Cardiac muscle cell (in vitro differentiated cells and primary cell): ENCODE data around the gene CLK2. TPM values are rescaled to one million over a fixed set of nuclear protein-coding genes. Genes with fewer than 3 reads are reported as not detected.
A peak's percentile ranks its signal among the peaks of the same experiment; 100 is the strongest.

Experiments used
- DNase-seq, 2 donors: peaks; one replicate each; pipeline versions ENCODE4 v3.0.0 to v3.0.0-alpha.2; 2010 to 2017; ENCODE audit warnings: low read depth in 1 of 2, low spot score in 1 of 2
- H3K27ac ChIP-seq: fragments of 200-600 bp; sonication (generic); 2 replicates; pipeline ENCODE4 v1.5.1; 2016
- H3K27me3 ChIP-seq: fragments of 200-600 bp; sonication (generic); 2 replicates; pipeline ENCODE4 v1.6.0; 2016; ENCODE audit warnings: control low read depth
- H3K36me3 ChIP-seq: fragments of 200-600 bp; sonication (generic); 2 replicates; pipeline ENCODE4 v1.5.1; 2016; ENCODE audit warnings: control low read depth
- H3K4me1 ChIP-seq: fragments of 200-600 bp; sonication (generic); 2 replicates; pipeline ENCODE4 v1.8.1; 2017; ENCODE audit warnings: low read depth, mild to moderate bottlenecking, mixed run types
- H3K4me3 ChIP-seq: fragments of 200-600 bp; sonication (generic); 2 replicates; pipeline ENCODE4 v1.5.1; 2016; ENCODE audit warnings: mild to moderate bottlenecking
- H3K9me3 ChIP-seq: fragments of 200-600 bp; sonication (generic); 2 replicates; pipeline ENCODE4 v1.5.1; 2017; ENCODE audit warnings: low read depth, mild to moderate bottlenecking, control low read depth
- CTCF ChIP-seq: IDR thresholded peaks from 2 replicates; pipeline ENCODE4 v1.5.1; 2012; ENCODE audit warnings: low read depth, mild to moderate bottlenecking, low read length
- polyA plus RNA-seq: library from polyadenylated mRNA; unstranded; fragments of >200 nt; fragmentation: Nextera tagmentation; extraction: Ambion mirVana; gene quantifications from 2 replicates; pipeline ENCODE4 v1.2.1, GENCODE V29; 2016
- total RNA-seq: library from RNA; depleted of rRNA; stranded (reverse); fragments of >200 nt; gene quantifications from 2 replicates; pipeline ENCODE4 v1.2.3, GENCODE V29; 2016

Gene CLK2
- total and polyA plus RNA-seq, 2 experiments from 2014 or later, result 57.3 to 68.5 TPM

GRCh38 chr1:155261493-155261851 is 11.8 kb downstream of the CLK2 start:
- peak overlapping the region; percentile 68 for H3K27ac ChIP-seq
- H3K36me3 ChIP-seq, result peaks cover 31% of the 10 kb centered on the region

GRCh38 chr1:155260276-155260675 is 13.0 kb downstream of the CLK2 start:
- TF ChIP-seq CTCF, result no peak
- DNase-seq, result no peak
- peak overlapping the region; percentile 68 for H3K27ac ChIP-seq
- H3K4me3 ChIP-seq, result no peak overlapping the region
- H3K36me3 ChIP-seq, result peaks cover 22% of the 10 kb centered on the region
- peaks cover 10% of the 10 kb centered on the region for H3K4me1 ChIP-seq
- H3K9me3 ChIP-seq, result no peaks in the 10 kb centered on the region
- no peaks in the 10 kb centered on the region for H3K27me3 ChIP-seq

More at GRCh38 chr1:155261493-155261851, 11.8 kb downstream of the CLK2 start:
- H3K4me1 ChIP-seq, result peaks cover 7% of the 10 kb centered on the region
- TF ChIP-seq CTCF, result no peak
- no peaks in the 10 kb centered on the region for H3K27me3 ChIP-seq
- H3K9me3 ChIP-seq, result no peaks in the 10 kb centered on the region
- peak overlapping the region; percentile 44 for H3K4me3 ChIP-seq
- DNase-seq, result no peak

- no peak for TF ChIP-seq CTCF
- Histone ChIP-seq H3K27me3 (no peaks in the 10 kb centered on the region), H3K36me3 (peaks cover 4% of the 10 kb centered on the region), H3K4me1 (peaks cover 32% of the 10 kb centered on the region), H3K27ac (peak overlapping the region; percentile 69), H3K9me3 (no peaks in the 10 kb centered on the region), H3K4me3 (no peak overlapping the region)
- no peak for DNase-seq
Observed at GRCh38 chr1:155256058-155256852, 17.0 kb downstream of the CLK2 start.

GRCh38 chr1:155255243-155256007 is 17.9 kb downstream of the CLK2 start, which contains the start of gene ENTREP3:
Gene ENTREP3, minus strand, starts transcription at chr1:155255483. Its CDS starts 606 bp downstream, at chr1:155254877.
- no peaks in the 10 kb centered on the region for H3K9me3 ChIP-seq
- no peaks in the 10 kb centered on the region for H3K27me3 ChIP-seq
- H3K36me3 ChIP-seq, result peaks cover 4% of the 10 kb centered on the region
- TF ChIP-seq CTCF, result no peak
- H3K27ac ChIP-seq, result peak within 1 kb of the TSS; percentile 69
- H3K4me1 ChIP-seq, result peaks cover 30% of the 10 kb centered on the region
- peak within 1 kb of the TSS; percentile 70 for H3K4me3 ChIP-seq
- peak; percentile 89 to 93 for DNase-seq

GRCh38 chr1:155254714-155255242 is 18.5 kb downstream of the CLK2 start:
- no peak for DNase-seq
- Histone ChIP-seq H3K9me3 (no peaks in the 10 kb centered on the region), H3K27me3 (no peaks in the 10 kb centered on the region), H3K4me1 (peaks cover 30% of the 10 kb centered on the region), H3K4me3 (peak overlapping the region; percentile 70), H3K36me3 (peaks cover 4% of the 10 kb centered on the region), H3K27ac (peak overlapping the region; percentile 69)
- no peak for TF ChIP-seq CTCF
